Ishikawa (cell line): ENCODE data around the gene CHCHD1.

ENCODE experiments used
- CEBPB ChIP-seq: IDR thresholded peaks from 2 replicates; pipeline ENCODE4 v1.6.1; 2012
- CREB1 ChIP-seq: IDR thresholded peaks from 2 replicates; pipeline ENCODE4 v1.6.1; 2012; ENCODE audit warnings: low read depth
- EGR1 ChIP-seq: IDR thresholded peaks from 2 replicates; pipeline ENCODE4 v1.6.1; 2012
- EP300 ChIP-seq: IDR thresholded peaks from 2 replicates; pipeline ENCODE4 v1.6.1; 2012; ENCODE audit warnings: borderline replicate concordance
- FOXM1 ChIP-seq: IDR thresholded peaks from 2 replicates; pipeline ENCODE4 v1.6.1; 2012; ENCODE audit warnings: low read depth, borderline replicate concordance
- MAX ChIP-seq: IDR thresholded peaks from 2 replicates; pipeline ENCODE4 v1.6.1; 2012
- NFIC ChIP-seq: IDR thresholded peaks from 2 replicates; pipeline ENCODE4 v1.6.1; 2012
- RAD21 ChIP-seq: IDR thresholded peaks from 2 replicates; pipeline ENCODE4 v1.6.1; 2012; ENCODE audit warnings: low read depth
- REST ChIP-seq: IDR thresholded peaks from 2 replicates; pipeline ENCODE4 v1.6.1; 2012; ENCODE audit warnings: low read depth, mild to moderate bottlenecking
- TAF1 ChIP-seq: IDR thresholded peaks from 2 replicates; pipeline ENCODE4 v1.6.1; 2012; ENCODE audit warnings: low read depth, mild to moderate bottlenecking
- TCF12 ChIP-seq: IDR thresholded peaks from 2 replicates; pipeline ENCODE4 v1.6.1; 2012; ENCODE audit warnings: low read depth
- TEAD4 ChIP-seq: IDR thresholded peaks from 2 replicates; pipeline ENCODE4 v1.6.1; 2012
- USF1 ChIP-seq: IDR thresholded peaks from 2 replicates; pipeline ENCODE4 v1.6.1; 2012
- YY1 ChIP-seq: IDR thresholded peaks from 2 replicates; pipeline ENCODE4 v1.6.1; 2012; ENCODE audit warnings: low read depth
- ZBTB7A ChIP-seq: IDR thresholded peaks from 2 replicates; pipeline ENCODE4 v1.6.1; 2012; ENCODE audit warnings: low read depth

CHCHD1 gene

GRCh38 chr10:73793456-73793855 lies 11.6 kb downstream of the CHCHD1 start:
- no peak for TF ChIP-seq REST
- no peak for TF ChIP-seq TEAD4
- no peak for TF ChIP-seq CEBPB
- TF ChIP-seq NFIC = no peak
- no peak for TF ChIP-seq USF1
- no peak for TF ChIP-seq EGR1
- no peak for TF ChIP-seq CREB1
- no peak for TF ChIP-seq MAX

- no peak for TF ChIP-seq EGR1
- TF ChIP-seq NFIC = no peak
- TF ChIP-seq TEAD4 = no peak
- TF ChIP-seq EP300 = no peak
- no peak for TF ChIP-seq TAF1
- TF ChIP-seq ZBTB7A = no peak
- TF ChIP-seq FOXM1 = no peak
- no peak for TF ChIP-seq TCF12
- TF ChIP-seq CEBPB = no peak
- no peak for TF ChIP-seq MAX
- no peak for TF ChIP-seq USF1
- TF ChIP-seq YY1 = no peak
- TF ChIP-seq RAD21 = no peak
Measured at GRCh38 chr10:73796766-73797165, 14.9 kb downstream of the CHCHD1 start.

GRCh38 chr10:73797324-73798025 lies 15.6 kb downstream of the CHCHD1 start:
- TF ChIP-seq CEBPB (no peak), ZBTB7A (no peak), NFIC (no peak), RAD21 (no peak), CREB1 (no peak), TAF1 (no peak), EP300 (no peak), FOXM1 (no peak), YY1 (no peak), EGR1 (no peak), REST (no peak), TCF12 (no peak), USF1 (no peak), MAX (no peak), TEAD4 (no peak)

GRCh38 chr10:73798087-73798486 lies 16.2 kb downstream of the CHCHD1 start:
- TF ChIP-seq EGR1 = no peak
- no peak for TF ChIP-seq MAX
- no peak for TF ChIP-seq YY1
- no peak for TF ChIP-seq USF1
- TF ChIP-seq CREB1 = no peak
- TF ChIP-seq REST = no peak
- TF ChIP-seq FOXM1 = no peak
- TF ChIP-seq EP300 = no peak
- no peak for TF ChIP-seq ZBTB7A
- TF ChIP-seq TAF1 = no peak
- no peak for TF ChIP-seq NFIC
- TF ChIP-seq TCF12 = no peak
- TF ChIP-seq CEBPB = no peak
- no peak for TF ChIP-seq RAD21
